Natural killer cell (primary cell): Measurements from ENCODE around the gene ADM5. TPM values are rescaled to one million over a fixed set of nuclear protein-coding genes. Genes with fewer than 3 reads are reported as not detected.

Source experiments
- ATAC-seq, 3 donors: fragments of 150-1000 bp in 2 of 3; fragments of 200-7000 bp in 1 of 3; cut with Tn5 transposase; 1 replicate in 1 of 3; 2 replicates in 2 of 3; pipeline ENCODE4 v1.10.0; 2021; ENCODE audit warnings: mild to moderate bottlenecking in 2 of 3, moderate library complexity in 2 of 3
- DNase-seq, 2 donors: peaks; one replicate each; pipeline versions ENCODE4 v3.0.0 to v3.0.0-alpha.2; 2013 to 2021; ENCODE audit warnings: mixed read lengths in 1 of 2
- H3K27ac ChIP-seq: one replicate; pipeline ENCODE4 v1.5.1; 2013; ENCODE audit warnings: mild to moderate bottlenecking, low read length
- H3K27me3 ChIP-seq: one replicate; pipeline ENCODE4 v1.6.1; 2013; ENCODE audit warnings: low read length; ENCODE audit not compliant: control insufficient read depth, insufficient read depth
- H3K36me3 ChIP-seq: one replicate; pipeline ENCODE4 v1.6.1; 2013; ENCODE audit warnings: low read length; ENCODE audit not compliant: control insufficient read depth, insufficient read depth
- H3K4me1 ChIP-seq: one replicate; pipeline ENCODE4 v1.6.1; 2013; ENCODE audit warnings: low read length; ENCODE audit not compliant: control insufficient read depth, insufficient read depth
- H3K4me3 ChIP-seq: one replicate; pipeline ENCODE4 v1.5.1; 2013; ENCODE audit warnings: low read length
- H3K9me3 ChIP-seq: one replicate; pipeline ENCODE4 v1.6.1; 2013; ENCODE audit warnings: low read length; ENCODE audit not compliant: control insufficient read depth, insufficient read depth
- H3K27ac Mint-ChIP-seq, 2 donors: one replicate each; pipeline ENCODE4 v1.8.0; 2022; ENCODE audit warnings: mild to moderate bottlenecking in 2 of 2, mixed read lengths in 2 of 2, moderate library complexity in 1 of 2
- H3K27me3 Mint-ChIP-seq, 2 donors: one replicate each; pipeline ENCODE4 v1.8.0; 2022; ENCODE audit warnings: low read depth in 2 of 2, mixed read lengths in 2 of 2
- H3K36me3 Mint-ChIP-seq: one replicate; pipeline ENCODE4 v1.8.0; 2022; ENCODE audit warnings: mixed read lengths
- H3K4me1 Mint-ChIP-seq, 2 donors: one replicate each; pipeline ENCODE4 v1.8.0; 2022; ENCODE audit warnings: mixed read lengths in 2 of 2
- H3K4me3 Mint-ChIP-seq: one replicate; pipeline ENCODE4 v1.8.0; 2022; ENCODE audit warnings: mild to moderate bottlenecking, moderate library complexity, mixed read lengths
- H3K9me3 Mint-ChIP-seq, 2 donors: one replicate each; pipeline ENCODE4 v1.8.0; 2022; ENCODE audit warnings: mixed read lengths in 2 of 2
- CTCF ChIP-seq: fragments of 200-600 bp; IDR thresholded peaks from one replicate; pipeline ENCODE4 v1.8.0; 2022; ENCODE audit warnings: antibody characterized with exemption
- WGBS: methylation state at CpG from one replicate; pipeline ENCODE4 v1.1.7; 2013; ENCODE audit warnings: missing lambda C conversion rate; ENCODE audit not compliant: insufficient coverage; 5-methylcytosine and 5-hydroxymethylcytosine counted together
- intact Hi-C: fragments of 100-400 bp; cut with micrococcal nuclease; formaldehyde crosslinking; loops from one replicate; pipeline ENCODE4 v1.14.2; 2022
- total RNA-seq, 4 donors: library from RNA; stranded (reverse); fragments of 120-200 nt in 1 of 4; gene quantifications; one replicate each; pipeline versions ENCODE4 v1.2.3 to v1.2.4, GENCODE V29; 2013 to 2022

The ADM5 gene
- total RNA-seq, 3 donors from 2014 or later (not counting 1 experiment from before 2014, with no cell fraction given), result 2.3 to 2.9 (median 2.4) TPM

GRCh38 chr19:49662011-49662410 is 27.4 kb upstream of the ADM5 start:
- H3K27me3 ChIP-seq, result no peaks in the 10 kb centered on the region
- peaks cover 53% of the 10 kb centered on the region for H3K36me3 ChIP-seq
- H3K27ac Mint-ChIP-seq, result peak overlapping the region; percentile 56 to 96
- peaks cover 34% of the 10 kb centered on the region for H3K4me1 ChIP-seq
- H3K36me3 Mint-ChIP-seq, result no peaks in the 10 kb centered on the region
- H3K4me3 Mint-ChIP-seq, result no peak overlapping the region
- no peak for TF ChIP-seq CTCF
- H3K4me1 Mint-ChIP-seq, result peaks cover 33 to 51% of the 10 kb centered on the region in 2 donors
- no peak for ATAC-seq
- no peaks in the 10 kb centered on the region for H3K27me3 Mint-ChIP-seq
- H3K9me3 Mint-ChIP-seq, result no peaks in the 10 kb centered on the region
- intact Hi-C loops, result no loop called here
- no peak overlapping the region for H3K4me3 ChIP-seq
- no peaks in the 10 kb centered on the region for H3K9me3 ChIP-seq
- DNase-seq, result no peak
- no peak overlapping the region for H3K27ac ChIP-seq
- 99% methylated on average over 16 of the region's 16 CpGs for WGBS

GRCh38 chr19:49663224-49663623 is 26.2 kb upstream of the ADM5 start:
- Histone ChIP-seq H3K27me3 (no peaks in the 10 kb centered on the region), H3K4me3 (no peak overlapping the region), H3K4me1 (peaks cover 34% of the 10 kb centered on the region), H3K36me3 (peaks cover 41% of the 10 kb centered on the region), H3K27ac (peak overlapping the region; percentile 73), H3K9me3 (no peaks in the 10 kb centered on the region)
- Mint-ChIP-seq H3K36me3 (no peaks in the 10 kb centered on the region), H3K27ac (peak overlapping the region; percentile 96 to 99), H3K4me3 (peak overlapping the region; percentile 52), H3K9me3 (no peaks in the 10 kb centered on the region), H3K27me3 (no peaks in the 10 kb centered on the region), H3K4me1 (peaks cover 33 to 50% of the 10 kb centered on the region in 2 donors)
- ATAC-seq, result no peak
- intact Hi-C loops, result no loop called here
- no peak for TF ChIP-seq CTCF
- WGBS, result 97% methylated on average over 12 of the region's 12 CpGs
- no peak for DNase-seq

- Histone ChIP-seq H3K27ac (peak overlapping the region; percentile 73), H3K4me1 (peaks cover 34% of the 10 kb centered on the region), H3K4me3 (peak overlapping the region; percentile 91), H3K36me3 (peaks cover 29% of the 10 kb centered on the region), H3K9me3 (no peaks in the 10 kb centered on the region), H3K27me3 (no peaks in the 10 kb centered on the region)
- H3K9me3 Mint-ChIP-seq, result no peaks in the 10 kb centered on the region
- ATAC-seq (peak; percentile 71 to 86 (median 74)), DNase-seq (peak; percentile 85 to 94)
- H3K27ac Mint-ChIP-seq, result peak overlapping the region; percentile 96 to 99
- intact Hi-C loops, result loop anchor here (1.0 to 2.0 kb wide), 3 partner anchors 12 to 22 kb away; partner anchors contain the start of gene SCAF1
- H3K4me1 Mint-ChIP-seq, result peaks cover 33 to 50% of the 10 kb centered on the region in 2 donors
- WGBS, result under 1% methylated on average over 53 of the region's 53 CpGs
- no peak for TF ChIP-seq CTCF
- H3K27me3 Mint-ChIP-seq, result no peaks in the 10 kb centered on the region
- H3K4me3 Mint-ChIP-seq, result peak overlapping the region; percentile 99
- H3K36me3 Mint-ChIP-seq, result no peaks in the 10 kb centered on the region
These were observed 25.0 kb upstream of the ADM5 start for GRCh38 chr19:49664171-49665035.
